ENCODE results near the gene GALNT11.

DNA sequence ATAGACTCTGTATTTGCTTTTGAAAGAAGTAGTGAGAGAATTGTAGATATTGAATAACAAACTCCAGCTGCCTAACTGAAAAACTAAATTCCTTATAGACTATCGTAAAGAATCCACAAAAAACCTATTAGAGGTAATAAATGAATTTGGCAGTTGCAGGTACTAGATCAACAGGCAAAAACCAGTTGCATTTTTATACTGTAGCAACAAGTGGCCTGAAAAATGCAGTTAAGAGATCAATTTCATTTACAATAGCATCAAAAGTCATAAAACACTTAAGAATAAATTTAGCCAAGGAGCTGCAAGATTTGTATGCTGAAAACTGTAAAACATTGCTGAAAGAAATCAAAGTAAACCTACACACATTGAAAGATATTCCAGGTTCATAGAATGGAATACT is 70.3 kb downstream of the GALNT11 start:
- TF ChIP-seq, protein P1, sequence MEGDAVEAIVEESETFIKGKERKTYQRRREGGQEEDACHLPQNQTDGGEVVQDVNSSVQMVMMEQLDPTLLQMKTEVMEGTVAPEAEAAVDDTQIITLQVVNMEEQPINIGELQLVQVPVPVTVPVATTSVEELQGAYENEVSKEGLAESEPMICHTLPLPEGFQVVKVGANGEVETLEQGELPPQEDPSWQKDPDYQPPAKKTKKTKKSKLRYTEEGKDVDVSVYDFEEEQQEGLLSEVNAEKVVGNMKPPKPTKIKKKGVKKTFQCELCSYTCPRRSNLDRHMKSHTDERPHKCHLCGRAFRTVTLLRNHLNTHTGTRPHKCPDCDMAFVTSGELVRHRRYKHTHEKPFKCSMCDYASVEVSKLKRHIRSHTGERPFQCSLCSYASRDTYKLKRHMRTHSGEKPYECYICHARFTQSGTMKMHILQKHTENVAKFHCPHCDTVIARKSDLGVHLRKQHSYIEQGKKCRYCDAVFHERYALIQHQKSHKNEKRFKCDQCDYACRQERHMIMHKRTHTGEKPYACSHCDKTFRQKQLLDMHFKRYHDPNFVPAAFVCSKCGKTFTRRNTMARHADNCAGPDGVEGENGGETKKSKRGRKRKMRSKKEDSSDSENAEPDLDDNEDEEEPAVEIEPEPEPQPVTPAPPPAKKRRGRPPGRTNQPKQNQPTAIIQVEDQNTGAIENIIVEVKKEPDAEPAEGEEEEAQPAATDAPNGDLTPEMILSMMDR (IDR thresholded peaks at IDR 0.05; ENCODE audit: low read length): no peak
- TF ChIP-seq EZH2phosphoT487 (IDR thresholded peaks at IDR 0.05; ENCODE audit: low read length): no peak
- no peak for TF ChIP-seq EZH2 (optimal IDR thresholded peaks at IDR 0.05; ENCODE audit: low read depth, low read length)
